SK-N-SH (cell line): ENCODE data around the gene GRM5. TPM values are rescaled to one million over a fixed set of nuclear protein-coding genes. Genes with fewer than 3 reads are reported as not detected.

Source experiments
- CTCF ChIA-PET: fragments of 300-600, 350-600 bp; formaldehyde crosslinking; extraction: SDS; loops from one replicate; lab custom pipeline; 2021; lab: Yijun Ruan, JAX
- POLR2A ChIA-PET: fragments of 350-600 bp; sonication (Branson Sonifier 250); formaldehyde crosslinking; extraction: SDS; loops from one replicate; lab custom pipeline; 2020; ENCODE audit warnings: antibody characterized with exemption, inconsistent platforms; lab: Yijun Ruan, JAX
- DNase-seq: peaks from one replicate; pipeline ENCODE4 v3.0.0; 2012
- H2AFZ ChIP-seq: fragments of 200-600 bp; sonication (generic); 2 replicates; pipeline ENCODE4 v1.8.1; 2016; ENCODE audit warnings: antibody characterized with exemption, mild to moderate bottlenecking, low read depth
- H3F3A ChIP-seq: fragments of 200-600 bp; sonication (generic); replicated peaks from 2 replicates; pipeline ENCODE3; 2016; ENCODE audit warnings: antibody characterized with exemption, mild to moderate bottlenecking; ENCODE audit not compliant: insufficient read depth
- H3K27ac ChIP-seq, 2 experiments: fragments of 200-500 bp in 1 of 2; fragments of 200-600 bp in 1 of 2; sonication (Bioruptor generic) in 1 of 2; sonication (generic), shearing (Covaris generic) in 1 of 2; 2 replicates each; pipeline versions ENCODE4 v1.5.1 to v1.6.1; 2014 to 2016; ENCODE audit warnings: low read depth in 2 of 2, inconsistent platforms in 1 of 2, low read length in 1 of 2, mild to moderate bottlenecking in 1 of 2, mixed read lengths in 1 of 2
- H3K27me3 ChIP-seq: fragments of 200-600 bp; sonication (generic), shearing (Covaris generic); 2 replicates; pipeline ENCODE4 v1.6.1; 2016; ENCODE audit warnings: mixed run types; ENCODE audit not compliant: insufficient read depth
- H3K36me3 ChIP-seq, 2 experiments: fragments of 200-500 bp in 1 of 2; fragments of 200-600 bp in 1 of 2; sonication (Bioruptor generic) in 1 of 2; sonication (generic) in 1 of 2; replicated peaks in 1 of 2; 2 replicates each; pipeline versions ENCODE3 to v1.5.1; 2014 to 2016; ENCODE audit warnings: low read length in 1 of 2, mild to moderate bottlenecking in 1 of 2; ENCODE audit not compliant: insufficient read depth in 2 of 2, control insufficient read depth in 1 of 2
- H3K4me1 ChIP-seq, 2 experiments: fragments of 200-500 bp in 1 of 2; fragments of 200-600 bp in 1 of 2; sonication (Bioruptor generic) in 1 of 2; sonication (generic), shearing (Covaris generic) in 1 of 2; 2 replicates each; pipeline versions ENCODE4 v1.5.1 to v1.6.1; 2014 to 2016; ENCODE audit warnings: low read depth in 1 of 2, low read length in 1 of 2, mixed run types in 1 of 2; ENCODE audit not compliant: insufficient read depth in 2 of 2, control insufficient read depth in 1 of 2
- H3K4me2 ChIP-seq: fragments of 200-600 bp; sonication (generic), shearing (Covaris generic); 2 replicates; pipeline ENCODE4 v1.6.1; 2017; ENCODE audit warnings: mixed run types
- H3K4me3 ChIP-seq, 2 experiments: fragments of 200-500 bp in 1 of 2; fragments of 200-600 bp in 1 of 2; sonication (Bioruptor generic) in 1 of 2; sonication (generic), shearing (Covaris generic) in 1 of 2; 2 replicates each; pipeline versions ENCODE4 v1.5.1 to v1.8.1; 2014 to 2016; ENCODE audit warnings: low read depth in 2 of 2, inconsistent platforms in 1 of 2, low read length in 1 of 2, mild to moderate bottlenecking in 1 of 2, mixed read lengths in 1 of 2, moderate library complexity in 1 of 2
- H3K79me2 ChIP-seq: fragments of 200-600 bp; sonication (generic); 2 replicates; pipeline ENCODE4 v1.8.1; 2017; ENCODE audit warnings: mild to moderate bottlenecking; ENCODE audit not compliant: insufficient read depth
- H3K9ac ChIP-seq: fragments of 200-600 bp; sonication (generic); 2 replicates; pipeline ENCODE4 v1.6.1; 2017; ENCODE audit warnings: mixed run types
- H3K9me2 ChIP-seq: fragments of 200-600 bp; sonication (generic); 2 replicates; pipeline ENCODE4 v1.6.1; 2017; ENCODE audit warnings: mixed run types
- H3K9me3 ChIP-seq: fragments of 200-600 bp; sonication (generic); 2 replicates; pipeline ENCODE4 v1.6.1; 2017; ENCODE audit warnings: mixed run types, mild to moderate bottlenecking, moderate library complexity
- H4K20me1 ChIP-seq: fragments of 200-600 bp; sonication (generic); 2 replicates; pipeline ENCODE4 v1.6.1; 2017; ENCODE audit warnings: mild to moderate bottlenecking, mixed run types; ENCODE audit not compliant: insufficient read depth
- ELF1 ChIP-seq: IDR thresholded peaks from 2 replicates; pipeline ENCODE4 v1.4.0; 2012
- EP300 ChIP-seq, 2 experiments: IDR thresholded peaks; 2 replicates each; pipeline versions ENCODE4 v1.4.0 to v1.6.1; 2012; ENCODE audit warnings: borderline replicate concordance in 1 of 2, low read depth in 1 of 2, low read length in 1 of 2
- FOSL2 ChIP-seq: IDR thresholded peaks from 2 replicates; pipeline ENCODE4 v1.4.0; 2012; ENCODE audit warnings: low read depth, mild to moderate bottlenecking, moderate library complexity, borderline replicate concordance
- FOXJ3 ChIP-seq: sonication (generic); formaldehyde crosslinking; IDR thresholded peaks from 2 replicates; pipeline ENCODE4 v1.5.1; 2020; ENCODE audit warnings: mild to moderate bottlenecking, missing genetic modification reagents
- FOXM1 ChIP-seq: IDR thresholded peaks from 2 replicates; pipeline ENCODE4 v1.4.0; 2012; ENCODE audit warnings: low read depth, mild to moderate bottlenecking
- GABPA ChIP-seq: IDR thresholded peaks from 2 replicates; pipeline ENCODE4 v1.4.0; 2012; ENCODE audit warnings: low read depth, mild to moderate bottlenecking
- MXI1 ChIP-seq: IDR thresholded peaks from 2 replicates; pipeline ENCODE4 v1.6.1; 2012; ENCODE audit warnings: mild to moderate bottlenecking, low read depth, low read length, improper control_type of control experiment
- POLR2AphosphoS5 ChIP-seq: IDR thresholded peaks from 2 replicates; pipeline ENCODE4 v1.6.1; 2012; ENCODE audit warnings: low read depth, low read length
- RCOR1 ChIP-seq: fragments of 150-350 bp; IDR thresholded peaks from 2 replicates; pipeline ENCODE4 v1.6.1; 2017; ENCODE audit warnings: antibody characterized with exemption, low read length
- RXRA ChIP-seq: IDR thresholded peaks from 2 replicates; pipeline ENCODE4 v1.4.0; 2012; ENCODE audit warnings: low read depth, mild to moderate bottlenecking, borderline replicate concordance
- SIN3A ChIP-seq: IDR thresholded peaks from 2 replicates; pipeline ENCODE4 v1.6.1; 2012; ENCODE audit warnings: low read depth, mild to moderate bottlenecking, low read length, moderate library complexity, borderline replicate concordance
- SMC3 ChIP-seq: IDR thresholded peaks from 2 replicates; pipeline ENCODE4 v1.6.1; 2012; ENCODE audit warnings: low read depth, low read length, improper control_type of control experiment
- TEAD4 ChIP-seq: IDR thresholded peaks from 2 replicates; pipeline ENCODE4 v1.4.0; 2012; ENCODE audit warnings: mild to moderate bottlenecking, borderline replicate concordance; ENCODE audit not compliant: insufficient read depth
- YY1 ChIP-seq: IDR thresholded peaks from 2 replicates; pipeline ENCODE4 v1.4.0; 2012; ENCODE audit warnings: low read depth, mild to moderate bottlenecking
- polyA plus RNA-seq, 3 experiments: library from polyadenylated mRNA; depleted of rRNA; stranded (reverse); fragments of >200 nt; gene quantifications; 2 replicates each; pipeline ENCODE4 v1.2.3, GENCODE V29; 2012
- TF ChIP-seq, protein P1 (sequence below): IDR thresholded peaks from 2 replicates; pipeline ENCODE4 v1.4.0; 2012; ENCODE audit warnings: low read depth, borderline replicate concordance
- TF ChIP-seq, protein P2 (sequence below): IDR thresholded peaks from 2 replicates; pipeline ENCODE4 v1.4.0; 2012; ENCODE audit warnings: low read depth, borderline replicate concordance
- TF ChIP-seq, protein P3 (sequence below): IDR thresholded peaks from 2 replicates; pipeline ENCODE4 v1.6.1; 2012; ENCODE audit warnings: mild to moderate bottlenecking, low read depth, low read length, moderate library complexity
- TF ChIP-seq, protein P4 (sequence below): fragments of 150-350 bp; IDR thresholded peaks from 2 replicates; pipeline ENCODE4 v1.6.1; 2016; ENCODE audit warnings: mild to moderate bottlenecking, low read depth, low read length

The GRM5 gene
- polyA plus RNA-seq, 1 of the 3 experiments (the other 2 are of a cell fraction), result not detected

DNA sequence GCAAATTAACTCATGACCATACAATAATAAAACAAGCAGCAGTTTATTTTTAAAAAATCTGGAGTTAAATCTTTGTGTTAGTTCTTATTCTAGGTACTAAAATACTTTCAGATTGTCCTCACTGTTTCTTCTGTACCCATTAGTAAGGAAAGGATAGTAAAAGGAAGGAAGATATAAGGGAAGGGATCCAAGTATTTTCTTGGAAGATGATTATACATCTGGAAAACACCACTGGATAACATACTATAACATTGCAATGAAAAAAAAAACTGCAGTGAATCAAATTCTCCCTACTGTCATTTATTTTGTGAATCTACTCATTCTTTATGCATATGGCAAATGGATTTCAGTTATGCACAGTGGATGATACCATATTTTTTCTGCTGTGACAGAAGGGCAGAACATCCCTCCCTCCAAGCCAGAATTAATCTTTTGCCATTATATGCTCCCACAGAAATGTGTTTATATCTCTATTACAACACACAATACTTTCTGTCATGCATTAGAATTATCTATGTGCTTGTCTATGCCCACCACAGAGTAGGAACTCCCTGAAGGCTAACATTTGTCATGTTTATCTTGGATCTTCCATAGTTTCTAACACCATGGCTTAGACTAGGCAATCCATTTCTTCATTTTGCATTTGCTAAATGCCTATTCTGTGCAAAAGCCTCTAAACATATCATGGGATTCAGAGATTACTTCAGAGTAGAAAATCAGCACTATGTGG lies 446.0 kb downstream of the GRM5 start:
- H3K27ac ChIP-seq, result no peak overlapping the region

More for the DNA sequence above, 446.0 kb downstream of the GRM5 start:
- H3K4me3 ChIP-seq, result no peak overlapping the region
- no peak overlapping the region for H2AFZ ChIP-seq
- no peak overlapping the region for H3K4me2 ChIP-seq
- H3K9me3 ChIP-seq, result no peaks in the 10 kb centered on the region
- TF ChIP-seq ELF1 (no peak), EP300 (IDR thresholded peaks at IDR 0.05; ENCODE audit: borderline replicate concordance in 1 of 2, low read depth in 1 of 2, low read length in 1 of 2) (no peak), MXI1 (no peak), FOSL2 (no peak), SIN3A (no peak), FOXM1 (no peak), POLR2AphosphoS5 (no peak), RXRA (no peak), RCOR1 (no peak), GABPA (no peak), FOXJ3 (CRISPR knock-in tag) (no peak), SMC3 (no peak), YY1 (no peak), TEAD4 (no peak)
- TF ChIP-seq, protein P1, sequence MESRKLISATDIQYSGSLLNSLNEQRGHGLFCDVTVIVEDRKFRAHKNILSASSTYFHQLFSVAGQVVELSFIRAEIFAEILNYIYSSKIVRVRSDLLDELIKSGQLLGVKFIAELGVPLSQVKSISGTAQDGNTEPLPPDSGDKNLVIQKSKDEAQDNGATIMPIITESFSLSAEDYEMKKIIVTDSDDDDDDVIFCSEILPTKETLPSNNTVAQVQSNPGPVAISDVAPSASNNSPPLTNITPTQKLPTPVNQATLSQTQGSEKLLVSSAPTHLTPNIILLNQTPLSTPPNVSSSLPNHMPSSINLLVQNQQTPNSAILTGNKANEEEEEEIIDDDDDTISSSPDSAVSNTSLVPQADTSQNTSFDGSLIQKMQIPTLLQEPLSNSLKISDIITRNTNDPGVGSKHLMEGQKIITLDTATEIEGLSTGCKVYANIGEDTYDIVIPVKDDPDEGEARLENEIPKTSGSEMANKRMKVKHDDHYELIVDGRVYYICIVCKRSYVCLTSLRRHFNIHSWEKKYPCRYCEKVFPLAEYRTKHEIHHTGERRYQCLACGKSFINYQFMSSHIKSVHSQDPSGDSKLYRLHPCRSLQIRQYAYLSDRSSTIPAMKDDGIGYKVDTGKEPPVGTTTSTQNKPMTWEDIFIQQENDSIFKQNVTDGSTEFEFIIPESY, result no peak
- TF ChIP-seq, protein P2, sequence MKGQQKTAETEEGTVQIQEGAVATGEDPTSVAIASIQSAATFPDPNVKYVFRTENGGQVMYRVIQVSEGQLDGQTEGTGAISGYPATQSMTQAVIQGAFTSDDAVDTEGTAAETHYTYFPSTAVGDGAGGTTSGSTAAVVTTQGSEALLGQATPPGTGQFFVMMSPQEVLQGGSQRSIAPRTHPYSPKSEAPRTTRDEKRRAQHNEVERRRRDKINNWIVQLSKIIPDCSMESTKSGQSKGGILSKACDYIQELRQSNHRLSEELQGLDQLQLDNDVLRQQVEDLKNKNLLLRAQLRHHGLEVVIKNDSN, result no peak
- TF ChIP-seq, protein P3, sequence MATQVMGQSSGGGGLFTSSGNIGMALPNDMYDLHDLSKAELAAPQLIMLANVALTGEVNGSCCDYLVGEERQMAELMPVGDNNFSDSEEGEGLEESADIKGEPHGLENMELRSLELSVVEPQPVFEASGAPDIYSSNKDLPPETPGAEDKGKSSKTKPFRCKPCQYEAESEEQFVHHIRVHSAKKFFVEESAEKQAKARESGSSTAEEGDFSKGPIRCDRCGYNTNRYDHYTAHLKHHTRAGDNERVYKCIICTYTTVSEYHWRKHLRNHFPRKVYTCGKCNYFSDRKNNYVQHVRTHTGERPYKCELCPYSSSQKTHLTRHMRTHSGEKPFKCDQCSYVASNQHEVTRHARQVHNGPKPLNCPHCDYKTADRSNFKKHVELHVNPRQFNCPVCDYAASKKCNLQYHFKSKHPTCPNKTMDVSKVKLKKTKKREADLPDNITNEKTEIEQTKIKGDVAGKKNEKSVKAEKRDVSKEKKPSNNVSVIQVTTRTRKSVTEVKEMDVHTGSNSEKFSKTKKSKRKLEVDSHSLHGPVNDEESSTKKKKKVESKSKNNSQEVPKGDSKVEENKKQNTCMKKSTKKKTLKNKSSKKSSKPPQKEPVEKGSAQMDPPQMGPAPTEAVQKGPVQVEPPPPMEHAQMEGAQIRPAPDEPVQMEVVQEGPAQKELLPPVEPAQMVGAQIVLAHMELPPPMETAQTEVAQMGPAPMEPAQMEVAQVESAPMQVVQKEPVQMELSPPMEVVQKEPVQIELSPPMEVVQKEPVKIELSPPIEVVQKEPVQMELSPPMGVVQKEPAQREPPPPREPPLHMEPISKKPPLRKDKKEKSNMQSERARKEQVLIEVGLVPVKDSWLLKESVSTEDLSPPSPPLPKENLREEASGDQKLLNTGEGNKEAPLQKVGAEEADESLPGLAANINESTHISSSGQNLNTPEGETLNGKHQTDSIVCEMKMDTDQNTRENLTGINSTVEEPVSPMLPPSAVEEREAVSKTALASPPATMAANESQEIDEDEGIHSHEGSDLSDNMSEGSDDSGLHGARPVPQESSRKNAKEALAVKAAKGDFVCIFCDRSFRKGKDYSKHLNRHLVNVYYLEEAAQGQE, result no peak
- TF ChIP-seq, protein P4, sequence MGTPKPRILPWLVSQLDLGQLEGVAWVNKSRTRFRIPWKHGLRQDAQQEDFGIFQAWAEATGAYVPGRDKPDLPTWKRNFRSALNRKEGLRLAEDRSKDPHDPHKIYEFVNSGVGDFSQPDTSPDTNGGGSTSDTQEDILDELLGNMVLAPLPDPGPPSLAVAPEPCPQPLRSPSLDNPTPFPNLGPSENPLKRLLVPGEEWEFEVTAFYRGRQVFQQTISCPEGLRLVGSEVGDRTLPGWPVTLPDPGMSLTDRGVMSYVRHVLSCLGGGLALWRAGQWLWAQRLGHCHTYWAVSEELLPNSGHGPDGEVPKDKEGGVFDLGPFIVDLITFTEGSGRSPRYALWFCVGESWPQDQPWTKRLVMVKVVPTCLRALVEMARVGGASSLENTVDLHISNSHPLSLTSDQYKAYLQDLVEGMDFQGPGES, result no peak
- CTCF ChIA-PET, result no interaction called here
- H3K9me2 ChIP-seq, result no peaks in the 10 kb centered on the region
- H3K4me1 ChIP-seq, result no peaks in the 10 kb centered on the region
- H3K9ac ChIP-seq, result no peak overlapping the region
- no peaks in the 10 kb centered on the region for H3K79me2 ChIP-seq
- H4K20me1 ChIP-seq, result no peaks in the 10 kb centered on the region
- no peaks in the 10 kb centered on the region for H3K36me3 ChIP-seq
- H3F3A ChIP-seq, result no peaks in the 10 kb centered on the region
- no peaks in the 10 kb centered on the region for H3K27me3 ChIP-seq
- no peak for DNase-seq
- POLR2A ChIA-PET, result no interaction called here
